Psoas muscle (tissue), 8 donors: ENCODE data around the gene ALKBH6. TPM values are rescaled to one million over a fixed set of nuclear protein-coding genes. Genes with fewer than 3 reads are reported as not detected.
"Not testable (repeated sequence)": the region's sequence is repeated elsewhere in the genome, so short reads cannot be mapped to it uniquely, and the experiment has no call there.

Source experiments
- ATAC-seq, 4 donors: fragments of 200-7000 bp; cut with Tn5 transposase; one replicate each; pipeline ENCODE4 v1.9.1; 2020; ENCODE audit warnings: moderate library complexity in 3 of 4, mild to moderate bottlenecking in 2 of 4
- DNase-seq, 2 donors: peaks; one replicate each; pipeline ENCODE4 v3.0.0-alpha.2; 2020
- H3K27ac ChIP-seq: fragments of 200-600 bp; one replicate; pipeline ENCODE4 v1.8.0; 2022
- H3K27me3 ChIP-seq, 3 donors: fragments of 200-600 bp in 1 of 3; one replicate each; pipeline versions ENCODE4 v1.6.1 to v1.8.0; 2013 to 2022; ENCODE audit warnings: low read length in 2 of 3, mild to moderate bottlenecking in 2 of 3, moderate library complexity in 1 of 3; ENCODE audit not compliant: insufficient read depth in 3 of 3
- H3K36me3 ChIP-seq, 2 donors: fragments of 200-600 bp in 1 of 2; one replicate each; pipeline versions ENCODE4 v1.6.1 to v1.8.0; 2013 to 2022; ENCODE audit warnings: low read depth in 1 of 2, mild to moderate bottlenecking in 1 of 2, moderate library complexity in 1 of 2; ENCODE audit not compliant: insufficient read depth in 1 of 2
- H3K4me1 ChIP-seq: fragments of 200-600 bp; one replicate; pipeline ENCODE4 v1.8.0; 2022
- H3K4me3 ChIP-seq: fragments of 200-600 bp; one replicate; pipeline ENCODE4 v1.8.0; 2022; ENCODE audit warnings: mild to moderate bottlenecking
- H3K9me3 ChIP-seq: fragments of 200-600 bp; one replicate; pipeline ENCODE4 v1.8.0; 2022
- CTCF ChIP-seq: fragments of 200-600 bp; IDR thresholded peaks from one replicate; pipeline ENCODE4 v1.8.0; 2022; ENCODE audit warnings: antibody characterized with exemption
- WGBS, 3 donors: extraction: QIAGEN DNeasy Blood & Tissue Kit; methylation state at CpG; one replicate each; pipeline versions ENCODE4 v1.1.6 to v1.1.7; 2013; 5-methylcytosine and 5-hydroxymethylcytosine counted together
- intact Hi-C, 2 donors: fragments of 100-400 bp; cut with DNase I; formaldehyde crosslinking; loops; one replicate each; pipeline versions ENCODE4 v1.11.0 to v1.14.2; 2022
- polyA plus RNA-seq, 3 donors: library from polyadenylated mRNA; stranded (reverse); fragments of 200-250 nt; gene quantifications; one replicate each; pipeline ENCODE4 v1.2.3, GENCODE V29; 2013
- total RNA-seq, 4 donors: library from RNA; stranded (reverse); fragmentation: NEBNext Ultra II Directional in 2 of 4; extraction: Animal tissue kit (Norgen Biotek cat#: 25700) in 2 of 4; gene quantifications; one replicate each; pipeline versions ENCODE4 v1.2.1 to v1.2.4, GENCODE V29; 2021 to 2023
- donor health status: healthy with polysubstance abuse.
- donor health status: DM: no; HTN: no; CAD: no; lungs with moderate emphysema.
- donor health status: Bipolar disorder and iron deficiency.
- donor health status: healthy.
- donor health status: DM: yes; HTN: yes; CAD: no.
- donor health status: DM: no; HTN: no; CAD: no.
- donor health status: DM: no; HTN: no; CAD: no.
- donor health status: DM: yes; HTN: yes; CAD: no.

The ALKBH6 gene
- total and polyA plus RNA-seq, 7 donors: 7.1 to 22.3 (median 10.9) TPM

- intact Hi-C loops: no loop called here
- Histone ChIP-seq H3K9me3 (peaks cover 2% of the 10 kb centered on the region), H3K27me3 (peaks cover 0 to 26% (median 12%) of the 10 kb centered on the region in 3 donors), H3K27ac (no peak overlapping the region), H3K4me3 (peak overlapping the region; percentile 38), H3K4me1 (no peaks in the 10 kb centered on the region), H3K36me3 (no peaks in the 10 kb centered on the region)
- ATAC-seq: no peak
- DNase-seq: no peak
- TF ChIP-seq CTCF: no peak
- 30 to 35% (median 32%) methylated on average over 8 of the region's 8 CpGs for WGBS, 3 donors
Observed at GRCh38 chr19:35987571-35987896, 26.5 kb downstream of the ALKBH6 start.

- 7 to 9% (median 8%) methylated on average over 51 to 54 of the region's 54 CpGs for WGBS, 3 donors
- peak overlapping the region; percentile 38 for H3K4me3 ChIP-seq
- intact Hi-C loops: no loop called here
- ATAC-seq: no peak
- DNase-seq: peak; percentile 48 to 62
- TF ChIP-seq CTCF: no peak
- no peak overlapping the region for H3K27ac ChIP-seq
- H3K9me3 ChIP-seq: peaks cover 2% of the 10 kb centered on the region
- H3K36me3 ChIP-seq: no peaks in the 10 kb centered on the region
- H3K27me3 ChIP-seq: peaks cover 0 to 26% (median 12%) of the 10 kb centered on the region in 3 donors
- no peaks in the 10 kb centered on the region for H3K4me1 ChIP-seq
Observed at GRCh38 chr19:35986664-35987570, 27.1 kb downstream of the ALKBH6 start.

- H3K4me3 ChIP-seq: no peak overlapping the region
- H3K9me3 ChIP-seq: peaks cover 2% of the 10 kb centered on the region
- TF ChIP-seq CTCF: no peak
- ATAC-seq: no peak
- H3K4me1 ChIP-seq: no peaks in the 10 kb centered on the region
- intact Hi-C loops: no loop called here
- WGBS, 3 donors: 81 to 92% (median 87%) methylated on average over 5 of the region's 5 CpGs
- H3K36me3 ChIP-seq: no peaks in the 10 kb centered on the region
- H3K27me3 ChIP-seq: peaks cover 0 to 26% (median 12%) of the 10 kb centered on the region in 3 donors
- DNase-seq: no peak
- H3K27ac ChIP-seq: no peak overlapping the region
Observed at GRCh38 chr19:35986111-35986510, 27.9 kb downstream of the ALKBH6 start.

GRCh38 chr19:35983177-35983576 is 30.8 kb downstream of the ALKBH6 start:
- ATAC-seq: no peak
- 72 to 75% (median 74%) methylated on average over 8 of the region's 8 CpGs for WGBS, 3 donors
- Histone ChIP-seq H3K36me3 (no peaks in the 10 kb centered on the region), H3K4me1 (no peaks in the 10 kb centered on the region), H3K4me3 (no peak overlapping the region), H3K27me3 (peaks cover 0 to 39% (median 21%) of the 10 kb centered on the region in 3 donors), H3K27ac (no peak overlapping the region), H3K9me3 (no peaks in the 10 kb centered on the region)
- DNase-seq: no peak
- intact Hi-C loops: no loop called here
- TF ChIP-seq CTCF: no peak

GRCh38 chr19:35980997-35981396 is 33.0 kb downstream of the ALKBH6 start:
- H3K36me3 ChIP-seq, intact Hi-C loops: not testable (repeated sequence)
- H3K27me3 ChIP-seq: peaks cover 0 to 31% (median 19%) of the 10 kb centered on the region in 3 donors

More at GRCh38 chr19:35980997-35981396, 33.0 kb downstream of the ALKBH6 start:
- H3K4me1 ChIP-seq, H3K27ac ChIP-seq, ATAC-seq, DNase-seq, H3K4me3 ChIP-seq, H3K9me3 ChIP-seq: not testable (repeated sequence)
- 73 to 86% (median 79%) methylated on average over 4 of the region's 4 CpGs for WGBS, 3 donors
